Naive thymus-derived CD8-positive, alpha-beta T cell (primary cell): ENCODE data around the gene SGK1. TPM values are rescaled to one million over a fixed set of nuclear protein-coding genes. Genes with fewer than 3 reads are reported as not detected.

Experiments used
- ATAC-seq, 2 donors: fragments of 150-1000 bp; cut with Tn5 transposase in 1 of 2; sonication (Bioruptor Pico), chemical (Tn5 transposase) in 1 of 2; 1 replicate in 1 of 2; 2 replicates in 1 of 2; pipeline ENCODE4 v1.10.0; 2021; ENCODE audit warnings: mild to moderate bottlenecking in 2 of 2, moderate library complexity in 2 of 2
- POLR2A ChIA-PET: fragments of 350-600 bp; sonication (Branson Sonifier 250); formaldehyde crosslinking; loops from one replicate; lab custom pipeline; 2021; ENCODE audit warnings: antibody characterized with exemption; lab: Charles Lee
- DNase-seq, 10 donors: peaks; one replicate each; pipeline versions ENCODE4 v3.0.0 to v3.0.0-alpha.2; 2020 to 2022
- H3K27ac Mint-ChIP-seq, 10 donors: one replicate each; pipeline ENCODE4 v1.8.0; 2020 to 2022; ENCODE audit warnings: mild to moderate bottlenecking in 10 of 10, mixed read lengths in 10 of 10, moderate library complexity in 4 of 10, inconsistent platforms in 1 of 10
- H3K27me3 Mint-ChIP-seq, 5 donors: one replicate each; pipeline ENCODE4 v1.8.0; 2021 to 2022; ENCODE audit warnings: mixed read lengths in 5 of 5
- H3K36me3 Mint-ChIP-seq, 3 donors: one replicate each; pipeline ENCODE4 v1.8.0; 2020 to 2022; ENCODE audit warnings: mixed read lengths in 3 of 3, mild to moderate bottlenecking in 2 of 3, inconsistent platforms in 1 of 3
- H3K4me1 Mint-ChIP-seq, 4 donors: one replicate each; pipeline ENCODE4 v1.8.0; 2021 to 2022; ENCODE audit warnings: mixed read lengths in 4 of 4
- H3K4me3 Mint-ChIP-seq, 10 donors: one replicate each; pipeline ENCODE4 v1.8.0; 2020 to 2022; ENCODE audit warnings: mild to moderate bottlenecking in 10 of 10, mixed read lengths in 10 of 10, moderate library complexity in 6 of 10, inconsistent platforms in 1 of 10
- H3K9me3 Mint-ChIP-seq, 9 donors: one replicate each; pipeline ENCODE4 v1.8.0; 2020 to 2022; ENCODE audit warnings: mixed read lengths in 9 of 9, mild to moderate bottlenecking in 3 of 9, inconsistent platforms in 1 of 9, moderate library complexity in 1 of 9
- polyA plus RNA-seq, 3 donors: library from polyadenylated mRNA; unstranded; fragments of 300-500 nt; fragmentation: Illumina TruSeq; gene quantifications; one replicate each; pipeline ENCODE4 v1.2.3, GENCODE V29; 2021
- total RNA-seq, 8 experiments: library from RNA in 2 of 8; stranded (reverse) in 2 of 8; gene quantifications; one replicate each; pipeline ENCODE4 v1.2.3 and lab custom pipeline; 2021 to 2026

The SGK1 gene
- total and polyA plus RNA-seq, 5 experiments from 2014 or later: 3.7 to 23.5 (median 9.0) TPM

- Mint-ChIP-seq H3K27ac (peak overlapping the region in 2 of 10 donors; percentile 27 to 41), H3K4me1 (peaks cover 12 to 43% (median 41%) of the 10 kb centered on the region in 4 donors), H3K27me3 (no peaks in the 10 kb centered on the region), H3K9me3 (no peaks in the 10 kb centered on the region), H3K4me3 (no peak overlapping the region), H3K36me3 (peaks cover 4 to 67% (median 33%) of the 10 kb centered on the region in 3 donors)
- no peak for DNase-seq
- POLR2A ChIA-PET: no interaction called here
- ATAC-seq: no peak
Measured at GRCh38 chr6:134168590-134169208, 149.2 kb downstream of the SGK1 start.

GRCh38 chr6:134166511-134167261, 151.2 kb downstream of the SGK1 start:
- ATAC-seq (no peak), DNase-seq (no peak)
- peaks cover 4 to 47% (median 18%) of the 10 kb centered on the region in 3 donors for H3K36me3 Mint-ChIP-seq
- H3K27me3 Mint-ChIP-seq: no peaks in the 10 kb centered on the region
- peaks cover 12 to 24% (median 21%) of the 10 kb centered on the region in 4 donors for H3K4me1 Mint-ChIP-seq
- no peak overlapping the region for H3K4me3 Mint-ChIP-seq
- no peaks in the 10 kb centered on the region for H3K9me3 Mint-ChIP-seq
- POLR2A ChIA-PET: no interaction called here
- peak overlapping the region in 2 of 10 donors; percentile 33 to 72 for H3K27ac Mint-ChIP-seq

- DNase-seq: no peak
- Mint-ChIP-seq H3K36me3 (peaks cover 4 to 37% (median 12%) of the 10 kb centered on the region in 3 donors), H3K27me3 (no peaks in the 10 kb centered on the region), H3K27ac (no peak overlapping the region), H3K4me3 (no peak overlapping the region), H3K4me1 (peaks cover 7 to 14% (median 11%) of the 10 kb centered on the region in 4 donors), H3K9me3 (no peaks in the 10 kb centered on the region)
- no peak for ATAC-seq
- POLR2A ChIA-PET: no interaction called here
Measured at GRCh38 chr6:134165561-134166201, 152.2 kb downstream of the SGK1 start.

GRCh38 chr6:134164300-134164699, 153.6 kb downstream of the SGK1 start:
- H3K36me3 Mint-ChIP-seq: peaks cover 4 to 23% (median 7%) of the 10 kb centered on the region in 3 donors
- no peak for DNase-seq
- H3K27ac Mint-ChIP-seq: peak overlapping the region in 1 of 10 donors; percentile 21
- no peak overlapping the region for H3K4me3 Mint-ChIP-seq
- POLR2A ChIA-PET: interaction anchor here (0.6 to 0.7 kb wide), 2 partner anchors 189 to 619 kb away, joined by 3 to 4 read pairs; no protein-coding TSS in a partner anchor
- no peaks in the 10 kb centered on the region for H3K27me3 Mint-ChIP-seq
- no peak for ATAC-seq
- no peaks in the 10 kb centered on the region for H3K9me3 Mint-ChIP-seq
- H3K4me1 Mint-ChIP-seq: no peaks in the 10 kb centered on the region

- no peak for ATAC-seq
- no peak overlapping the region for H3K4me3 Mint-ChIP-seq
- peak overlapping the region in 1 of 10 donors; percentile 48 for H3K27ac Mint-ChIP-seq
- H3K4me1 Mint-ChIP-seq: no peaks in the 10 kb centered on the region
- POLR2A ChIA-PET: no interaction called here
- H3K36me3 Mint-ChIP-seq: peaks cover 0 to 9% (median 0%) of the 10 kb centered on the region in 3 donors
- DNase-seq: no peak
- H3K9me3 Mint-ChIP-seq: no peaks in the 10 kb centered on the region
- H3K27me3 Mint-ChIP-seq: no peaks in the 10 kb centered on the region
Measured at GRCh38 chr6:134162932-134163331, 155.0 kb downstream of the SGK1 start.

GRCh38 chr6:134161041-134161440, 156.9 kb downstream of the SGK1 start:
- Mint-ChIP-seq H3K4me3 (no peak overlapping the region), H3K27ac (no peak overlapping the region), H3K4me1 (no peaks in the 10 kb centered on the region), H3K36me3 (no peaks in the 10 kb centered on the region), H3K27me3 (no peaks in the 10 kb centered on the region), H3K9me3 (no peaks in the 10 kb centered on the region)
- DNase-seq (no peak), ATAC-seq (no peak)
- POLR2A ChIA-PET: no interaction called here

GRCh38 chr6:134152767-134153485, 165.0 kb downstream of the SGK1 start:
- ATAC-seq (no peak), DNase-seq (no peak)
- Mint-ChIP-seq H3K27me3 (peaks cover 0 to 2% (median 0%) of the 10 kb centered on the region in 5 donors), H3K27ac (no peak overlapping the region), H3K4me3 (no peak overlapping the region), H3K4me1 (no peaks in the 10 kb centered on the region), H3K36me3 (no peaks in the 10 kb centered on the region), H3K9me3 (no peaks in the 10 kb centered on the region)
- POLR2A ChIA-PET: no interaction called here

- Mint-ChIP-seq H3K36me3 (no peaks in the 10 kb centered on the region), H3K4me1 (peaks cover 0 to 1% (median 0%) of the 10 kb centered on the region in 4 donors), H3K4me3 (no peak overlapping the region), H3K27me3 (peaks cover 0 to 2% (median 0%) of the 10 kb centered on the region in 5 donors), H3K27ac (no peak overlapping the region), H3K9me3 (no peaks in the 10 kb centered on the region)
- ATAC-seq: no peak
- POLR2A ChIA-PET: no interaction called here
- no peak for DNase-seq
Measured at GRCh38 chr6:134148566-134148965, 169.3 kb downstream of the SGK1 start.

- Mint-ChIP-seq H3K27ac (no peak overlapping the region), H3K4me1 (peaks cover 0 to 1% (median 0%) of the 10 kb centered on the region in 4 donors), H3K9me3 (no peaks in the 10 kb centered on the region), H3K4me3 (no peak overlapping the region), H3K36me3 (no peaks in the 10 kb centered on the region), H3K27me3 (peaks cover 0 to 2% (median 0%) of the 10 kb centered on the region in 5 donors)
- POLR2A ChIA-PET: no interaction called here
- ATAC-seq: no peak
- no peak for DNase-seq
Measured at GRCh38 chr6:134147034-134147533, 170.8 kb downstream of the SGK1 start.

- Mint-ChIP-seq H3K4me1 (peaks cover 0 to 1% (median 0%) of the 10 kb centered on the region in 4 donors), H3K9me3 (no peaks in the 10 kb centered on the region), H3K36me3 (no peaks in the 10 kb centered on the region), H3K27me3 (peaks cover 0 to 2% (median 0%) of the 10 kb centered on the region in 5 donors), H3K27ac (no peak overlapping the region), H3K4me3 (no peak overlapping the region)
- no peak for ATAC-seq
- no peak for DNase-seq
- POLR2A ChIA-PET: no interaction called here
Measured at GRCh38 chr6:134146268-134147033, 171.5 kb downstream of the SGK1 start.

- H3K27me3 Mint-ChIP-seq: peaks cover 0 to 2% (median 0%) of the 10 kb centered on the region in 5 donors
- DNase-seq: no peak
- peaks cover 0 to 1% (median 0%) of the 10 kb centered on the region in 4 donors for H3K4me1 Mint-ChIP-seq
- H3K27ac Mint-ChIP-seq: no peak overlapping the region
- H3K9me3 Mint-ChIP-seq: no peaks in the 10 kb centered on the region
- no peak for ATAC-seq
- POLR2A ChIA-PET: no interaction called here
- H3K36me3 Mint-ChIP-seq: no peaks in the 10 kb centered on the region
- no peak overlapping the region for H3K4me3 Mint-ChIP-seq
Measured at GRCh38 chr6:134145786-134146185, 172.1 kb downstream of the SGK1 start.
